ENCODE data around the gene NDUFA13. TPM values are rescaled to one million over a fixed set of nuclear protein-coding genes. Genes with fewer than 3 reads are reported as not detected.

NDUFA13 gene
- total RNA-seq, 1 experiment from 2014 or later, result 489 TPM

GRCh38 chr19:19501798-19502197 lies 14.2 kb upstream of the NDUFA13 start:
- no peak overlapping the region for H3K23ac ChIP-seq (ENCODE audit: insufficient read length, low read depth, low read length)
- no peak overlapping the region for H2BK15ac ChIP-seq (ENCODE audit: low read depth, low read length)
- no peak overlapping the region for H3T11ph ChIP-seq (ENCODE audit: low read length)
- no peak overlapping the region for H3K56ac ChIP-seq (ENCODE audit: insufficient read length, low read depth, low read length)
- no peak overlapping the region for H4K8ac ChIP-seq (replicated peaks; ENCODE audit: insufficient read length, low read depth, low read length)
- H4K20me1 ChIP-seq (ENCODE audit: control insufficient read depth, insufficient read depth, insufficient read length), result no peaks in the 10 kb centered on the region
- no peaks in the 10 kb centered on the region for H3K27me3 ChIP-seq (ENCODE audit: insufficient read depth, low read length)
- Mint-ChIP-seq H3K27ac (no peak overlapping the region; a peak in 1 of 7 replicates), H3K36me3 (ENCODE audit: insufficient read depth in 1 of 3, low read depth in 3 of 3) (peaks cover 40 to 94% (median 86%) of the 10 kb centered on the region in 3 experiments), H3K4me3 (no peak overlapping the region), H3K27me3 (ENCODE audit: low read depth) (no peaks in the 10 kb centered on the region; the same call in 1 of the 2 replicates), H3K4me1 (no peaks in the 10 kb centered on the region), H3K9me3 (no peaks in the 10 kb centered on the region)
- H2AFZ ChIP-seq (ENCODE audit: low read length), result no peak overlapping the region
- no peak overlapping the region for H4K91ac ChIP-seq (ENCODE audit: insufficient read length, low read depth, low read length)
- no peaks in the 10 kb centered on the region for H3K9me3 ChIP-seq (ENCODE audit: control insufficient read depth, low read depth, low read length)
- no peaks in the 10 kb centered on the region for H3K23me2 ChIP-seq (ENCODE audit: insufficient read length, low read depth, low read length, poor library complexity, severe bottlenecking)
- no peak overlapping the region for H3K4ac ChIP-seq (ENCODE audit: low read depth, low read length)
- no peak overlapping the region for H3K14ac ChIP-seq (ENCODE audit: insufficient read depth, low read length)
- no peak overlapping the region for H3K18ac ChIP-seq (ENCODE audit: insufficient read length, low read depth, low read length)
- H3K79me2 ChIP-seq (ENCODE audit: insufficient read depth, low read length), result no peaks in the 10 kb centered on the region
- H3K4me2 ChIP-seq (ENCODE audit: insufficient read depth, insufficient read length, low read length), result no peak overlapping the region
- no peak overlapping the region for H2BK120ac ChIP-seq (ENCODE audit: low read depth, low read length, poor library complexity, severe bottlenecking)
- no peaks in the 10 kb centered on the region for H3K4me1 ChIP-seq (ENCODE audit: insufficient read depth, low read length)
- H2AK5ac ChIP-seq (ENCODE audit: insufficient read length, low read length), result no peak overlapping the region
- no peak overlapping the region for H2BK20ac ChIP-seq (ENCODE audit: low read depth, low read length, poor library complexity, severe bottlenecking)
- TF ChIP-seq CTCF (conservative IDR thresholded peaks at IDR 0.05), result no peak
- no peak overlapping the region for H2BK12ac ChIP-seq (ENCODE audit: insufficient read length, low read depth, low read length)
- H2BK5ac ChIP-seq (ENCODE audit: insufficient read length, low read length), result no peak overlapping the region
- no peak overlapping the region for H4K5ac ChIP-seq (ENCODE audit: insufficient read length, low read depth, low read length)
- WGBS (ENCODE audit: extremely low coverage, insufficient read length, low lambda C conversion rate), result no CpG with 5 or more reads among the region's 26 CpGs
- no peaks in the 10 kb centered on the region for H3K79me1 ChIP-seq (ENCODE audit: insufficient read depth, low read depth, low read length, poor library complexity, severe bottlenecking)
- no peak for DNase-seq
- H3K27ac ChIP-seq (ENCODE audit: insufficient read length, low read depth, low read length), result no peak overlapping the region
- no peak overlapping the region for H3K9ac ChIP-seq (ENCODE audit: extremely low read depth, insufficient read length, low read length)

Data from H9 (cell line).